ENCODE data around the gene NDUFAF7. TPM values are rescaled to one million over a fixed set of nuclear protein-coding genes. Genes with fewer than 3 reads are reported as not detected.

NDUFAF7 gene
- total and polyA plus RNA-seq, 2 of the 13 experiments (the other 11 are each of a cell fraction or from before 2014, with no cell fraction given), result 27.0 to 40.8 TPM

DNA sequence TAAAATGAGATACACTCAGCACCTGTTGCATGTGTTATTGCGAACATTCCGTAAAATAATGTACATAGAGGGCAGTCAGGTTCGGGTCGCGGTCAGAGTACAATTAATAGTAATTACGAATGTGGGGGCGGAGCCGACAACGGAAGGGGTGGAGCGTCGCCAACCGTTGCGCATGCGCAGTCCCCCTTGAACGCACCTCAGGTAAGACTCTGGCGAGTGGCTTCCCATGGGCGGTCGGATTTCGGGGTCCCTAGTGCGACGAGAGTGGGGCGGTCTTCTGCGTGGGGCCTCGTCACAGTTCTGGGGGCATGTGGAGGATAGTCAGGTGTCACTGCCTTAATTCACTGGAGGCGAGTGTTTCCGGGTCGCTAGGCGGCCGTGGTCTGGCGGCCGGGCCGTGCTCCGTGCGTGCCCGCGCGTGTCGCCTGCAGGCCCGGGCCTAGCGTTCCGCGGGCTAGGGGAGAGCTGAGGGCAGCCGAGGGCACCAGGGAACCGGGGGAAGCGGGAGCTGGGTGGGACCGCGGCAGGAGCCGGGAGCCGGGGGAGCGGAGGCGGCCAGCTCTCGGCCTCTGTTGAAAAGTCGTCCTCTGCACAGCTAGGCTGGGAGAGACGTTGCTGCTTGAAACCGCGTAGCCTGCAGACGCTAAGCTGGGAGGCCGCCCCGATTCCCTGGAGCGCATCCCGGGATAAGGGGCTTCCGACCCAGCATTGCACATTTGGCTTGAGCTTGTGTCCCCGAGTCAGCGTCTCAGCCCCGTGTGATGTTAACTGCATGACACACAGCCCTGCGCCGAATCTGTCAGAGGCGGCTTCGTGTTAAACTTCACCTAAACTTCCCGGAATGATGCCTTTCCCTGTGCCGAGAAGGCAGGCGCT lies 34.9 kb upstream of the NDUFAF7 start, which contains the start of gene CEBPZOS (continued):
- TF ChIP-seq, protein P1, sequence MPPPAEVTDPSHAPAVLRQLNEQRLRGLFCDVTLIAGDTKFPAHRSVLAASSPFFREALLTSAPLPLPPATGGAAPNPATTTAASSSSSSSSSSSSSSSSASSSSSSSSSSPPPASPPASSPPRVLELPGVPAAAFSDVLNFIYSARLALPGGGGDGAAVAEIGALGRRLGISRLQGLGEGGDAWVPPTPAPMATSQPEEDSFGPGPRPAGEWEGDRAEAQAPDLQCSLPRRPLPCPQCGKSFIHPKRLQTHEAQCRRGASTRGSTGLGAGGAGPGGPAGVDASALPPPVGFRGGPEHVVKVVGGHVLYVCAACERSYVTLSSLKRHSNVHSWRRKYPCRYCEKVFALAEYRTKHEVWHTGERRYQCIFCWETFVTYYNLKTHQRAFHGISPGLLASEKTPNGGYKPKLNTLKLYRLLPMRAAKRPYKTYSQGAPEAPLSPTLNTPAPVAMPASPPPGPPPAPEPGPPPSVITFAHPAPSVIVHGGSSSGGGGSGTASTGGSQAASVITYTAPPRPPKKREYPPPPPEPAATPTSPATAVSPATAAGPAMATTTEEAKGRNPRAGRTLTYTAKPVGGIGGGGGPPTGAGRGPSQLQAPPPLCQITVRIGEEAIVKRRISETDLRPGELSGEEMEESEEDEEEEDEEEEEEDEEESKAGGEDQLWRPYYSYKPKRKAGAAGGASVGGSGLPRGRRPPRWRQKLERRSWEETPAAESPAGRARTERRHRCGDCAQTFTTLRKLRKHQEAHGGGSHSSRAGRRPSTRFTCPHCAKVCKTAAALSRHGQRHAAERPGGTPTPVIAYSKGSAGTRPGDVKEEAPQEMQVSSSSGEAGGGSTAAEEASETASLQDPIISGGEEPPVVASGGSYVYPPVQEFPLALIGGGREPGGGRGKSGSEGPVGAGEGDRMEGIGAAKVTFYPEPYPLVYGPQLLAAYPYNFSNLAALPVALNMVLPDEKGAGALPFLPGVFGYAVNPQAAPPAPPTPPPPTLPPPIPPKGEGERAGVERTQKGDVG (CRISPR knock-in tag; IDR thresholded peaks at IDR 0.05; ENCODE audit: borderline replicate concordance), result no peak
- peak; percentile 93 for TF ChIP-seq HDAC1 (CRISPR knock-in tag; IDR thresholded peaks at IDR 0.05)
- TF ChIP-seq HNF4G (IDR thresholded peaks at IDR 0.05; ENCODE audit: borderline replicate concordance, low read depth, low read length), result peak; percentile 39; the same call in 1 of the 2 replicates
- TF ChIP-seq HNF4G (CRISPR knock-in tag; IDR thresholded peaks at IDR 0.05; ENCODE audit: borderline replicate concordance, low read depth), result peak; percentile 45; the same call in 1 of the 2 replicates
- peak; percentile 93 for TF ChIP-seq ZNF17 (CRISPR knock-in tag; IDR thresholded peaks at IDR 0.05)
- no peak for TF ChIP-seq CREM (IDR thresholded peaks at IDR 0.05)
- no peak for TF ChIP-seq CREM (CRISPR knock-in tag; IDR thresholded peaks at IDR 0.05)
- peak; percentile 92 for TF ChIP-seq ZSCAN31 (CRISPR knock-in tag; IDR thresholded peaks at IDR 0.05; ENCODE audit: low read depth)
- TF ChIP-seq PHF5A (CRISPR knock-in tag; IDR thresholded peaks at IDR 0.05; ENCODE audit: low read depth, unreplicated experiment), result no peak
- peak; percentile 96 for TF ChIP-seq SNAPC2 (CRISPR knock-in tag; IDR thresholded peaks at IDR 0.05)
- peak; percentile 92 for TF ChIP-seq ZSCAN9 (CRISPR knock-in tag; IDR thresholded peaks at IDR 0.05; ENCODE audit: borderline replicate concordance)
- peak; percentile 83 for TF ChIP-seq ZNF20 (CRISPR knock-in tag; IDR thresholded peaks at IDR 0.05)
- TF ChIP-seq KDM4B (CRISPR knock-in tag; IDR thresholded peaks at IDR 0.05), result peak; percentile 45
- TF ChIP-seq ZNF776 (CRISPR knock-in tag; IDR thresholded peaks at IDR 0.05), result peak; percentile 98
- TF ChIP-seq, protein P2, sequence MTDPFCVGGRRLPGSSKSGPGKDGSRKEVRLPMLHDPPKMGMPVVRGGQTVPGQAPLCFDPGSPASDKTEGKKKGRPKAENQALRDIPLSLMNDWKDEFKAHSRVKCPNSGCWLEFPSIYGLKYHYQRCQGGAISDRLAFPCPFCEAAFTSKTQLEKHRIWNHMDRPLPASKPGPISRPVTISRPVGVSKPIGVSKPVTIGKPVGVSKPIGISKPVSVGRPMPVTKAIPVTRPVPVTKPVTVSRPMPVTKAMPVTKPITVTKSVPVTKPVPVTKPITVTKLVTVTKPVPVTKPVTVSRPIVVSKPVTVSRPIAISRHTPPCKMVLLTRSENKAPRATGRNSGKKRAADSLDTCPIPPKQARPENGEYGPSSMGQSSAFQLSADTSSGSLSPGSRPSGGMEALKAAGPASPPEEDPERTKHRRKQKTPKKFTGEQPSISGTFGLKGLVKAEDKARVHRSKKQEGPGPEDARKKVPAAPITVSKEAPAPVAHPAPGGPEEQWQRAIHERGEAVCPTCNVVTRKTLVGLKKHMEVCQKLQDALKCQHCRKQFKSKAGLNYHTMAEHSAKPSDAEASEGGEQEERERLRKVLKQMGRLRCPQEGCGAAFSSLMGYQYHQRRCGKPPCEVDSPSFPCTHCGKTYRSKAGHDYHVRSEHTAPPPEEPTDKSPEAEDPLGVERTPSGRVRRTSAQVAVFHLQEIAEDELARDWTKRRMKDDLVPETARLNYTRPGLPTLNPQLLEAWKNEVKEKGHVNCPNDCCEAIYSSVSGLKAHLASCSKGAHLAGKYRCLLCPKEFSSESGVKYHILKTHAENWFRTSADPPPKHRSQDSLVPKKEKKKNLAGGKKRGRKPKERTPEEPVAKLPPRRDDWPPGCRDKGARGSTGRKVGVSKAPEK (CRISPR knock-in tag; IDR thresholded peaks at IDR 0.05; ENCODE audit: borderline replicate concordance), result peak; percentile 91
- TF ChIP-seq TARDBP (CRISPR knock-in tag; IDR thresholded peaks at IDR 0.05), result peak; percentile 76
- no peak for TF ChIP-seq TCF7 (IDR thresholded peaks at IDR 0.05; ENCODE audit: low read depth)
- TF ChIP-seq, protein P3, sequence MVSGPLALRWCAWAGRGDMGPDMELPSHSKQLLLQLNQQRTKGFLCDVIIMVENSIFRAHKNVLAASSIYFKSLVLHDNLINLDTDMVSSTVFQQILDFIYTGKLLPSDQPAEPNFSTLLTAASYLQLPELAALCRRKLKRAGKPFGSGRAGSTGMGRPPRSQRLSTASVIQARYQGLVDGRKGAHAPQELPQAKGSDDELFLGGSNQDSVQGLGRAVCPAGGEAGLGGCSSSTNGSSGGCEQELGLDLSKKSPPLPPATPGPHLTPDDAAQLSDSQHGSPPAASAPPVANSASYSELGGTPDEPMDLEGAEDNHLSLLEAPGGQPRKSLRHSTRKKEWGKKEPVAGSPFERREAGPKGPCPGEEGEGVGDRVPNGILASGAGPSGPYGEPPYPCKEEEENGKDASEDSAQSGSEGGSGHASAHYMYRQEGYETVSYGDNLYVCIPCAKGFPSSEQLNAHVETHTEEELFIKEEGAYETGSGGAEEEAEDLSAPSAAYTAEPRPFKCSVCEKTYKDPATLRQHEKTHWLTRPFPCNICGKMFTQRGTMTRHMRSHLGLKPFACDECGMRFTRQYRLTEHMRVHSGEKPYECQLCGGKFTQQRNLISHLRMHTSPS (CRISPR knock-in tag; IDR thresholded peaks at IDR 0.05; ENCODE audit: low read depth), result no peak
